Measurements from ENCODE around the gene RPEL1. TPM values are rescaled to one million over a fixed set of nuclear protein-coding genes. Genes with fewer than 3 reads are reported as not detected.
"Not testable (repeated sequence)": the region's sequence is repeated elsewhere in the genome, so short reads cannot be mapped to it uniquely, and the experiment has no call there.

Gene RPEL1
- total RNA-seq (2021; fragmentation: NEBNext Ultra II Directional; extraction: Animal tissue kit (Norgen Biotek cat#: 25700)), result under 1 TPM in 1 of 6 experiments, not detected in 5; 0.14 TPM
- long read RNA-seq, result 0 reads

GRCh38 chr10:103245587-103245986 is at the start of gene RPEL1:
TSS of gene RPEL1 (plus strand) at chr10:103245887. CDS start at chr10:103245997, 110 bp downstream.
- not testable (repeated sequence) for H3K4me3 Mint-ChIP-seq; H3K9me3 Mint-ChIP-seq; H3K27ac Mint-ChIP-seq; H3K36me3 Mint-ChIP-seq (ENCODE audit: low read depth); DNase-seq
- Mint-ChIP-seq H3K27me3 (ENCODE audit: insufficient read depth) (peaks cover 12% of the 10 kb centered on the region), H3K4me1 (ENCODE audit: low read depth) (peaks cover 22% of the 10 kb centered on the region)

GRCh38 chr10:103196516-103196915 is 49.2 kb upstream of the RPEL1 start:
- no peak for DNase-seq
- peak overlapping the region; percentile 73 for H3K27ac Mint-ChIP-seq
- H3K4me1 Mint-ChIP-seq (ENCODE audit: low read depth), result peaks cover 42% of the 10 kb centered on the region
- TF ChIP-seq CTCF (IDR thresholded peaks at IDR 0.05), result no peak
- peaks cover 10% of the 10 kb centered on the region for H3K36me3 Mint-ChIP-seq (ENCODE audit: low read depth)
- H3K27me3 Mint-ChIP-seq (ENCODE audit: insufficient read depth), result peaks cover 6% of the 10 kb centered on the region; the same call in 1 of the 2 replicates
- H3K4me3 Mint-ChIP-seq, result no peak overlapping the region
- no peaks in the 10 kb centered on the region for H3K9me3 Mint-ChIP-seq

GRCh38 chr10:103197174-103197573 is 48.5 kb upstream of the RPEL1 start:
- peak; percentile 79 for DNase-seq
- Mint-ChIP-seq H3K27ac (peak overlapping the region; percentile 73), H3K9me3 (no peaks in the 10 kb centered on the region), H3K4me1 (ENCODE audit: low read depth) (peaks cover 36% of the 10 kb centered on the region), H3K4me3 (no peak overlapping the region; the same call in 1 of the 2 replicates), H3K36me3 (ENCODE audit: low read depth) (peaks cover 6% of the 10 kb centered on the region), H3K27me3 (ENCODE audit: insufficient read depth) (peaks cover 4% of the 10 kb centered on the region; the same call in 1 of the 2 replicates)
- TF ChIP-seq CTCF (IDR thresholded peaks at IDR 0.05), result no peak

- no peak for TF ChIP-seq CTCF (IDR thresholded peaks at IDR 0.05)
- Mint-ChIP-seq H3K4me3 (peak overlapping the region; percentile 16; the same call in 1 of the 2 replicates), H3K27ac (peak overlapping the region; percentile 73), H3K9me3 (no peaks in the 10 kb centered on the region), H3K36me3 (ENCODE audit: low read depth) (no peaks in the 10 kb centered on the region), H3K4me1 (ENCODE audit: low read depth) (peaks cover 36% of the 10 kb centered on the region), H3K27me3 (ENCODE audit: insufficient read depth) (0 out of 2 replicates have a peak, but pooled peaks cover 2% of the 10 kb centered on the region)
- DNase-seq, result no peak
Measured at GRCh38 chr10:103197903-103198302, 47.8 kb upstream of the RPEL1 start.

- no peak for TF ChIP-seq CTCF (IDR thresholded peaks at IDR 0.05)
- H3K9me3 Mint-ChIP-seq, result no peaks in the 10 kb centered on the region
- H3K4me3 Mint-ChIP-seq, result no peak overlapping the region
- peaks cover 31% of the 10 kb centered on the region for H3K4me1 Mint-ChIP-seq (ENCODE audit: low read depth)
- no peaks in the 10 kb centered on the region for H3K36me3 Mint-ChIP-seq (ENCODE audit: low read depth)
- no peak for DNase-seq
- H3K27ac Mint-ChIP-seq, result no peak overlapping the region
- no peaks in the 10 kb centered on the region for H3K27me3 Mint-ChIP-seq (ENCODE audit: insufficient read depth)
Measured at GRCh38 chr10:103198648-103199047, 47.0 kb upstream of the RPEL1 start.

- no peak for TF ChIP-seq CTCF (IDR thresholded peaks at IDR 0.05)
- Mint-ChIP-seq H3K4me3 (no peak overlapping the region), H3K27ac (no peak overlapping the region), H3K4me1 (ENCODE audit: low read depth) (peaks cover 25% of the 10 kb centered on the region), H3K9me3 (no peaks in the 10 kb centered on the region), H3K27me3 (ENCODE audit: insufficient read depth) (no peaks in the 10 kb centered on the region), H3K36me3 (ENCODE audit: low read depth) (no peaks in the 10 kb centered on the region)
- DNase-seq, result no peak
Measured at GRCh38 chr10:103199488-103199887, 46.2 kb upstream of the RPEL1 start.

Data from HFFc6 (cell line).